Airway epithelial cell (primary cell): ENCODE results near the gene MEGF11. TPM values are rescaled to one million over a fixed set of nuclear protein-coding genes. Genes with fewer than 3 reads are reported as not detected.

Experiments used
- total RNA-seq: library from RNA; depleted of rRNA; stranded (reverse); fragments of >200 nt; gene quantifications from 2 replicates; pipeline ENCODE4 v1.2.3, GENCODE V29; 2015

MEGF11 gene
- not detected in 2 replicates for total RNA-seq

DNA sequence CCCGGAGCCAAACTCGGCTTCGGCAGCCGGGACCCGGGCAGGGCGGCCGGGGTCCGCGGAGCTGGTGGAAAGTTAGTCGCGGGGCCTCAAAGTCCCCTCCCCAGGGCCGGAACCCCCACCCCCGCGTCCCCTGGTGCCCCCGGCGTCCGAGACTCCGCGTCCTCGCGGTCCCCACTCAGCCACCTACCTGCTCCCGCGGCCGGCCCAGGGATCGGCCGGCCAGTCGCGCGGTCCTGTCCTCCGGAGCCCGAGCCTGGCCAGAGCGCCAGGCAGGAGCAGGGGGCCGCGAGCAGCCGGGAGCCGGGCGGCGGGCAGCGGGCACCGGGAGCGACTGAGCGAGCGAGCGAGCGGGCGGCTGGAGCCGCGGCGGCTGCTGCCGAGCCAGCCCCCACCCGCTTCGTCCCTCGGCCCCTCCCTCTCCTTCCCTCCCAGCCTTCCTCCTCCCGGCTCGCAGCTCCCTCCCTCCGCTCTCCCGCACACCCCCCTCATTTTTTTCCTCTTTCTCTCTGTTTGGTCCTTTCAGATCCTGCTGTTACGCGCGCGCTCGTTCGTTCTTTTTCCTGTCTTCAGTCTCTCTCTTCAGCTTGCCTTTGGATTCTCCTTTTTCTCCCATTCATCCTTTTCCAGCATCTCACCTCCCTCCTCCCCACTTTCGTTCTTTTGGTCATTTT, at the start of gene MEGF11:
MEGF11 (minus strand) TSS at position 333 of the 671 bp plus-strand sequence. CDS start 125,347 bp downstream, outside the sequence.

DNA sequence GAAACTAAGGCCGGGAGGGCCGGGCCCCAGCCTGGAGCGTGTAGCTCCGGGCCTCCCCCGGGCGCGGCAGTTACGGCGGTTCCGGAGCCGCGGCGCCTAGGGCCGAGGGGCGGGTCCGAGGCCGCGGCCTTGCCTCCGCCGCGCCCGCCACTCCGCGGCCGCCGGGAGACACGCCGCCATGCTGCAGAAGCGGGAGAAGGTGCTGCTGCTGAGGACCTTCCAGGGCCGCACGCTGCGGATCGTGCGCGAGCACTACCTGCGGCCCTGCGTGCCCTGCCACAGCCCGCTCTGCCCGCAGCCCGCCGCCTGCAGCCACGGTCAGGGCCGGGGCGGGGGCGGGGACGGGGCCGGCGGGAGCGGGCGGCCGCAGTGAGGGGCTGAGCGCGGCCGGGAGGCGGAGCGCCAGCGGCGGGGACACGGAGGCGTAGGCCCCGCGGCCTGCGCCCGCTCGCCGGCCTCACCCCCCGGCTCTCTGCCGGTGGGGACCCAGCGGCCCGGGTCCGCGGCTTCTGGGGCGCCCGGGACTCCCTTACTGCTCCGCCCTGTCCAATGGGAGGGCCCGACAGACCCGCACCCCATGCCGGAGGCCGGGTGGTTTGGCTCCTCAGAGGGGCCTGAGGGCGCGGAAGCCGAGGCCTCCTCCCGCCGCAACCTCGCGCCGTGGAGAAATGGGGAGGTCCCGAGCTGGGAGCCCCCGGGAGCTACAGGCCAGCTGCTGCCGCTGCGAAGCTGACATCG, 40.0 kb upstream of the MEGF11 start, which contains the start of gene DIS3L:
DIS3L (plus strand) TSS at position 150 of the 738 bp plus-strand sequence; CDS start at position 179, 29 bp downstream.

DNA sequence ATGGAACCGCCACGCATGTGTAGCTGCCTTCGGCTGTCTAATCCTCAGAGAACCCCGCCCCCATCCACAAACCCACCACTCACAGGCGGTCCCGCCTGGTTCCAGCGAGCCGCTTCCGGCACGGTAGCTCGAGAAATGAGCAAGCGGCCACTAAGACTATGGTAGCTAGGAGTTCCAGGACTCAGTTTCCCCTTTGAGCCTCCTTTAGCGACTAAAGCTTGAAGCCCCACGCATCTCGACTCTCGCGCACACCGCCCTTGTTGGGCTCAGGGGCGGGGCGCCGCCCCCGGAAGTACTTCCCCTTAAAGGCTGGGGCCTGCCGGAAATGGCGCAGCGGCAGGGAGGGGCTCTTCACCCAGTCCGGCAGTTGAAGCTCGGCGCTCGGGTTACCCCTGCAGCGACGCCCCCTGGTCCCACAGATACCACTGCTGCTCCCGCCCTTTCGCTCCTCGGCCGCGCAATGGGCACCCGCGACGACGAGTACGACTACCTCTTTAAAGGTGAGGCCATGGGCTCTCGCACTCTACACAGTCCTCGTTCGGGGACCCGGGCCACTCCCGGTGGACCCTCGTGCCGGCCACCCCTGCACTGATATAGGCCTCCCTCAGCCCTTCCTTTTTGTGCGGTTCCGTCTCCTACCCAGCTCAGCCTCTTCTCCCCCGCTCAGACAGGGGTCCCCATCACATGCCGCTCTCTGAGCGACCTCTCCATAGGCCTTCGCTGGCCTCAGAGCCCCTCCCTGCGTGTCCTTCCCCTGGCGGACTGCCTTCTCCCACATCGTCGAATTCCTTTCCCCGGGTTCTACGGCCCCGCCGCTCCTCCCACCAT, 384.2 kb downstream of the MEGF11 start, which contains the start of gene RAB11A:
RAB11A (plus strand) TSS at position 366 of the 828 bp plus-strand sequence; CDS start at position 461, 95 bp downstream.

Other genes with a start within 250 kb of the MEGF11 start
- 10.7 and 14.5 TPM in 2 replicates for gene DIS3L, start 39.8 kb upstream of the MEGF11 start, total RNA-seq
- gene TIPIN, start 102.9 kb upstream of the MEGF11 start, total RNA-seq: 11.3 and 13.4 TPM in 2 replicates
- gene MAP2K1, start 133.2 kb upstream of the MEGF11 start, total RNA-seq: 40.4 and 61.8 TPM in 2 replicates
- 13.5 and 14.4 TPM in 2 replicates for gene SNAPC5, start 244.0 kb upstream of the MEGF11 start, total RNA-seq